Esophagus squamous epithelium (tissue), 4 donors: ENCODE results near the gene CHMP1A.

ENCODE experiments used
- CTCF ChIP-seq, 6 experiments: fragments of 450-650 bp in 4 of 6; fragments of 200-600 bp in 2 of 6; sonication (generic) in 2 of 6; IDR thresholded peaks; one replicate each; pipeline ENCODE4 v1.5.1; 2016 to 2019; ENCODE audit warnings: antibody characterized with exemption in 6 of 6, mild to moderate bottlenecking in 4 of 6, moderate library complexity in 4 of 6
- POLR2A ChIP-seq, 4 donors: fragments of 450-650 bp; IDR thresholded peaks; one replicate each; pipeline ENCODE4 v1.6.1; 2017; ENCODE audit warnings: antibody characterized with exemption in 4 of 4, mild to moderate bottlenecking in 4 of 4, moderate library complexity in 3 of 4

GRCh38 chr16:89606006-89606405 lies 51.5 kb downstream of the CHMP1A start:
- no peak for TF ChIP-seq POLR2A (IDR thresholded peaks at IDR 0.05)
- no peak for TF ChIP-seq CTCF (IDR thresholded peaks at IDR 0.05)
